HepG2 (cell line): ENCODE measurements around the gene C17orf58. TPM values are rescaled to one million over a fixed set of nuclear protein-coding genes. Genes with fewer than 3 reads are reported as not detected.

Experiments
- CAMTA2 ChIP-seq: sonication (generic); formaldehyde crosslinking; IDR thresholded peaks from 2 replicates; pipeline ENCODE4 v1.4.0; 2020; ENCODE audit warnings: mild to moderate bottlenecking, missing genetic modification reagents, borderline replicate concordance
- CHD2 ChIP-seq: IDR thresholded peaks from 2 replicates; pipeline ENCODE4 v1.6.1; 2011; ENCODE audit warnings: low read depth, low read length, improper control_type of control experiment
- HHEX ChIP-seq: IDR thresholded peaks from 2 replicates; pipeline ENCODE4 v1.6.1; 2016; ENCODE audit warnings: control low read depth
- MEIS2 ChIP-seq: sonication (generic); formaldehyde crosslinking; IDR thresholded peaks from 2 replicates; pipeline ENCODE4 v1.9.0; 2021; ENCODE audit warnings: mild to moderate bottlenecking, missing genetic modification reagents
- MZF1 ChIP-seq: sonication (generic); formaldehyde crosslinking; IDR thresholded peaks from 2 replicates; pipeline ENCODE4 v1.8.1; 2023; ENCODE audit warnings: mild to moderate bottlenecking, missing genetic modification reagents, borderline replicate concordance
- NR1H2 ChIP-seq: sonication (generic); formaldehyde crosslinking; IDR thresholded peaks from 2 replicates; pipeline ENCODE4 v1.8.1; 2022; ENCODE audit warnings: low read depth, missing genetic modification reagents, borderline replicate concordance
- NR2C2 ChIP-seq: sonication (generic); formaldehyde crosslinking; IDR thresholded peaks from 2 replicates; pipeline ENCODE4 v1.4.0; 2020; ENCODE audit warnings: missing genetic modification reagents, mild to moderate bottlenecking, moderate library complexity, borderline replicate concordance
- NR2F6 ChIP-seq, 2 experiments: IDR thresholded peaks; 2 replicates each; pipeline ENCODE4 v1.6.1; 2016; ENCODE audit warnings: antibody characterized with exemption in 1 of 2, mild to moderate bottlenecking in 1 of 2
- RELA ChIP-seq: sonication (generic); formaldehyde crosslinking; IDR thresholded peaks from 2 replicates; pipeline ENCODE4 v1.4.0; 2020; ENCODE audit warnings: missing genetic modification reagents
- SNAPC2 ChIP-seq: sonication (generic); formaldehyde crosslinking; IDR thresholded peaks from 2 replicates; pipeline ENCODE4 v1.8.1; 2022; ENCODE audit warnings: mild to moderate bottlenecking, missing genetic modification reagents
- XBP1 ChIP-seq: sonication (generic); formaldehyde crosslinking; IDR thresholded peaks from 2 replicates; pipeline ENCODE4 v1.5.0; 2020; ENCODE audit warnings: missing genetic modification reagents
- ZBTB38 ChIP-seq: sonication (generic); formaldehyde crosslinking; IDR thresholded peaks from 2 replicates; pipeline ENCODE4 v1.5.1; 2020; ENCODE audit warnings: mild to moderate bottlenecking, missing genetic modification reagents
- ZNF326 ChIP-seq: sonication (generic); formaldehyde crosslinking; IDR thresholded peaks from 2 replicates; pipeline ENCODE4 v1.4.0; 2020; ENCODE audit warnings: missing genetic modification reagents, borderline replicate concordance
- ZNF441 ChIP-seq: sonication (generic); formaldehyde crosslinking; IDR thresholded peaks from 2 replicates; pipeline ENCODE4 v1.7.0; 2021; ENCODE audit warnings: missing genetic modification reagents, borderline replicate concordance
- ZNF484 ChIP-seq: sonication (generic); formaldehyde crosslinking; IDR thresholded peaks from 2 replicates; pipeline ENCODE4 v1.5.1; 2020; ENCODE audit warnings: mild to moderate bottlenecking, low read depth, missing genetic modification reagents, borderline replicate concordance
- ZNF546 ChIP-seq: sonication (generic); formaldehyde crosslinking; conservative IDR thresholded peaks from 2 replicates; pipeline ENCODE4 v1.8.1; 2023; ENCODE audit warnings: mild to moderate bottlenecking, missing genetic modification reagents
- polyA plus RNA-seq, 8 experiments: library from polyadenylated mRNA; depleted of rRNA in 3 of 8; stranded (reverse) in 7 of 8; unstranded in 1 of 8; fragments of >200 nt; fragmentation: Illumina TruSeq in 4 of 8; extraction: Trizol in 4 of 8; gene quantifications; 2 replicates each; pipeline versions ENCODE4 v1.2.1 to v1.2.3, GENCODE V29; 2011 to 2016; ENCODE audit warnings: low read depth in 4 of 8, missing spikeins in 1 of 8, mixed read lengths in 1 of 8; ENCODE audit not compliant: insufficient read depth in 1 of 8
- total RNA-seq, 5 experiments: library from RNA; depleted of rRNA; stranded (reverse); fragments of >200 nt; fragmentation: Illumina TruSeq; extraction: Trizol; gene quantifications; 2 replicates each; pipeline ENCODE4 v1.2.3, GENCODE V29; 2016; ENCODE audit warnings: low read depth in 1 of 5
- TF ChIP-seq, protein P1 (sequence below): sonication (generic); formaldehyde crosslinking; IDR thresholded peaks from 2 replicates; pipeline ENCODE4; 2020; ENCODE audit warnings: missing genetic modification reagents, mild to moderate bottlenecking, borderline replicate concordance
- TF ChIP-seq, protein P2 (sequence below): sonication (generic); formaldehyde crosslinking; IDR thresholded peaks from 2 replicates; pipeline ENCODE4 v1.4.0; 2020; ENCODE audit warnings: missing genetic modification reagents
- TF ChIP-seq, protein P3 (sequence below): sonication (generic); formaldehyde crosslinking; IDR thresholded peaks from 2 replicates; pipeline ENCODE4 v1.4.0; 2020; ENCODE audit warnings: low read depth, mild to moderate bottlenecking, missing genetic modification reagents
- TF ChIP-seq, protein P4 (sequence below), 2 experiments: IDR thresholded peaks; 2 replicates each; pipeline ENCODE4 v1.6.1; 2011 to 2012; ENCODE audit warnings: low read length in 2 of 2, borderline replicate concordance in 1 of 2, low read depth in 1 of 2, mild to moderate bottlenecking in 1 of 2, moderate library complexity in 1 of 2

C17orf58 gene
- total and polyA plus RNA-seq, 2 of the 13 experiments (the other 11 are each of a cell fraction or from before 2014, with no cell fraction given): 15.6 to 15.8 TPM

DNA sequence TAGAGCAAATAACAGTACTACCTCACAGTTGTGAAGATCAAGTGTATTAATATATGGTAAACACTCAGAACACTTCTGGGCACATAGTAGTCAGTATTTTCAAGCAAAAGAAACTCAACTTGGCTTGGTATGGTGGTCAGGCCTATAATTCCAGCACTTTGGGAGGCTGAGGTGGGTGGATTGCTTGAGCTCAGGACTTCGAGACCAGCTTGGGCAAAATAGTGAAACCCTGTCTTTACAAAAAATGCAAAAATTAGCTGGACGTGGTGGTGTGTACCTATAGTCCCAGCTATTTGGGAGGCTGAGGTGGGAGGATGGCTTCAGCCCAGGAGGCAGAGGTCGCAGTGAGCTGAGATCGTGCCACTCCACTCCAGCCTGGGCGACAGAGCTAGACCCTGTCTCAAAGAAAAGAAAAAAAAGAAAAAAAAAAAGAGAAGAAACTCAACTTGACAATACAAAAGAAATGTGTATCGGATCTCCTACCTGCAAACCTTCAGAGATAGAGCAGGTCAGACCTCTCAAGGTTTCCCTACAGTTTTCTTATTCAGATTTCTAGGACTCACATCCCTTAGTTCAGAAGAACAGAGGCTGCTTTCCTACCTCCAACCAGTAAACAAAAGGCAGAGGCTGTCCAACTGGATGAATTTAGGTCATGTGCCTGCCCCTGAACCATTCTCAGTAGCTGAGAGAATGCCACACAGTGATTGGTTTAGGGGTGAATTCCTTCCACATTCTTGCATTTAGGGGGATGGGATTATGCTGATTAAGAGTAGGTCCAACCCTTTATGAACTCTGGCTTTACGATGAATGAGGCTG, 37.6 kb upstream of the C17orf58 start (continued):
- TF ChIP-seq ZNF326 (CRISPR knock-in tag) (no peak), CHD2 (no peak), ZNF484 (CRISPR knock-in tag) (no peak), NR2F6 (IDR thresholded peaks at IDR 0.05) (no peak), NR2F6 (CRISPR knock-in tag; IDR thresholded peaks at IDR 0.05) (0 out of 2 replicates have a peak, but pooled peaks have one; percentile 9), XBP1 (CRISPR knock-in tag) (no peak), ZNF441 (CRISPR knock-in tag) (no peak), SNAPC2 (no peak), HHEX (no peak), MEIS2 (no peak), RELA (no peak), CAMTA2 (CRISPR knock-in tag) (no peak), NR1H2 (CRISPR knock-in tag) (no peak), ZBTB38 (CRISPR knock-in tag) (no peak), ZNF546 (CRISPR knock-in tag) (no peak), MZF1 (CRISPR knock-in tag) (no peak), NR2C2 (CRISPR knock-in tag) (no peak)
- TF ChIP-seq, protein P1, sequence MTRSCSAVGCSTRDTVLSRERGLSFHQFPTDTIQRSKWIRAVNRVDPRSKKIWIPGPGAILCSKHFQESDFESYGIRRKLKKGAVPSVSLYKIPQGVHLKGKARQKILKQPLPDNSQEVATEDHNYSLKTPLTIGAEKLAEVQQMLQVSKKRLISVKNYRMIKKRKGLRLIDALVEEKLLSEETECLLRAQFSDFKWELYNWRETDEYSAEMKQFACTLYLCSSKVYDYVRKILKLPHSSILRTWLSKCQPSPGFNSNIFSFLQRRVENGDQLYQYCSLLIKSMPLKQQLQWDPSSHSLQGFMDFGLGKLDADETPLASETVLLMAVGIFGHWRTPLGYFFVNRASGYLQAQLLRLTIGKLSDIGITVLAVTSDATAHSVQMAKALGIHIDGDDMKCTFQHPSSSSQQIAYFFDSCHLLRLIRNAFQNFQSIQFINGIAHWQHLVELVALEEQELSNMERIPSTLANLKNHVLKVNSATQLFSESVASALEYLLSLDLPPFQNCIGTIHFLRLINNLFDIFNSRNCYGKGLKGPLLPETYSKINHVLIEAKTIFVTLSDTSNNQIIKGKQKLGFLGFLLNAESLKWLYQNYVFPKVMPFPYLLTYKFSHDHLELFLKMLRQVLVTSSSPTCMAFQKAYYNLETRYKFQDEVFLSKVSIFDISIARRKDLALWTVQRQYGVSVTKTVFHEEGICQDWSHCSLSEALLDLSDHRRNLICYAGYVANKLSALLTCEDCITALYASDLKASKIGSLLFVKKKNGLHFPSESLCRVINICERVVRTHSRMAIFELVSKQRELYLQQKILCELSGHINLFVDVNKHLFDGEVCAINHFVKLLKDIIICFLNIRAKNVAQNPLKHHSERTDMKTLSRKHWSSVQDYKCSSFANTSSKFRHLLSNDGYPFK: no peak
- TF ChIP-seq, protein P2, sequence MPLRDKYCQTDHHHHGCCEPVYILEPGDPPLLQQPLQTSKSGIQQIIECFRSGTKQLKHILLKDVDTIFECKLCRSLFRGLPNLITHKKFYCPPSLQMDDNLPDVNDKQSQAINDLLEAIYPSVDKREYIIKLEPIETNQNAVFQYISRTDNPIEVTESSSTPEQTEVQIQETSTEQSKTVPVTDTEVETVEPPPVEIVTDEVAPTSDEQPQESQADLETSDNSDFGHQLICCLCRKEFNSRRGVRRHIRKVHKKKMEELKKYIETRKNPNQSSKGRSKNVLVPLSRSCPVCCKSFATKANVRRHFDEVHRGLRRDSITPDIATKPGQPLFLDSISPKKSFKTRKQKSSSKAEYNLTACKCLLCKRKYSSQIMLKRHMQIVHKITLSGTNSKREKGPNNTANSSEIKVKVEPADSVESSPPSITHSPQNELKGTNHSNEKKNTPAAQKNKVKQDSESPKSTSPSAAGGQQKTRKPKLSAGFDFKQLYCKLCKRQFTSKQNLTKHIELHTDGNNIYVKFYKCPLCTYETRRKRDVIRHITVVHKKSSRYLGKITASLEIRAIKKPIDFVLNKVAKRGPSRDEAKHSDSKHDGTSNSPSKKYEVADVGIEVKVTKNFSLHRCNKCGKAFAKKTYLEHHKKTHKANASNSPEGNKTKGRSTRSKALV (CRISPR knock-in tag): no peak
- TF ChIP-seq, protein P3, sequence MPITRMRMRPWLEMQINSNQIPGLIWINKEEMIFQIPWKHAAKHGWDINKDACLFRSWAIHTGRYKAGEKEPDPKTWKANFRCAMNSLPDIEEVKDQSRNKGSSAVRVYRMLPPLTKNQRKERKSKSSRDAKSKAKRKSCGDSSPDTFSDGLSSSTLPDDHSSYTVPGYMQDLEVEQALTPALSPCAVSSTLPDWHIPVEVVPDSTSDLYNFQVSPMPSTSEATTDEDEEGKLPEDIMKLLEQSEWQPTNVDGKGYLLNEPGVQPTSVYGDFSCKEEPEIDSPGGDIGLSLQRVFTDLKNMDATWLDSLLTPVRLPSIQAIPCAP (CRISPR knock-in tag): no peak
- TF ChIP-seq, protein P4, sequence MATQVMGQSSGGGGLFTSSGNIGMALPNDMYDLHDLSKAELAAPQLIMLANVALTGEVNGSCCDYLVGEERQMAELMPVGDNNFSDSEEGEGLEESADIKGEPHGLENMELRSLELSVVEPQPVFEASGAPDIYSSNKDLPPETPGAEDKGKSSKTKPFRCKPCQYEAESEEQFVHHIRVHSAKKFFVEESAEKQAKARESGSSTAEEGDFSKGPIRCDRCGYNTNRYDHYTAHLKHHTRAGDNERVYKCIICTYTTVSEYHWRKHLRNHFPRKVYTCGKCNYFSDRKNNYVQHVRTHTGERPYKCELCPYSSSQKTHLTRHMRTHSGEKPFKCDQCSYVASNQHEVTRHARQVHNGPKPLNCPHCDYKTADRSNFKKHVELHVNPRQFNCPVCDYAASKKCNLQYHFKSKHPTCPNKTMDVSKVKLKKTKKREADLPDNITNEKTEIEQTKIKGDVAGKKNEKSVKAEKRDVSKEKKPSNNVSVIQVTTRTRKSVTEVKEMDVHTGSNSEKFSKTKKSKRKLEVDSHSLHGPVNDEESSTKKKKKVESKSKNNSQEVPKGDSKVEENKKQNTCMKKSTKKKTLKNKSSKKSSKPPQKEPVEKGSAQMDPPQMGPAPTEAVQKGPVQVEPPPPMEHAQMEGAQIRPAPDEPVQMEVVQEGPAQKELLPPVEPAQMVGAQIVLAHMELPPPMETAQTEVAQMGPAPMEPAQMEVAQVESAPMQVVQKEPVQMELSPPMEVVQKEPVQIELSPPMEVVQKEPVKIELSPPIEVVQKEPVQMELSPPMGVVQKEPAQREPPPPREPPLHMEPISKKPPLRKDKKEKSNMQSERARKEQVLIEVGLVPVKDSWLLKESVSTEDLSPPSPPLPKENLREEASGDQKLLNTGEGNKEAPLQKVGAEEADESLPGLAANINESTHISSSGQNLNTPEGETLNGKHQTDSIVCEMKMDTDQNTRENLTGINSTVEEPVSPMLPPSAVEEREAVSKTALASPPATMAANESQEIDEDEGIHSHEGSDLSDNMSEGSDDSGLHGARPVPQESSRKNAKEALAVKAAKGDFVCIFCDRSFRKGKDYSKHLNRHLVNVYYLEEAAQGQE (IDR thresholded peaks at IDR 0.05; ENCODE audit: borderline replicate concordance in 1 of 2, low read depth in 1 of 2, low read length in 2 of 2): no peak
